ENCODE measurements around the gene PRRC2C.

PRRC2C gene

DNA sequence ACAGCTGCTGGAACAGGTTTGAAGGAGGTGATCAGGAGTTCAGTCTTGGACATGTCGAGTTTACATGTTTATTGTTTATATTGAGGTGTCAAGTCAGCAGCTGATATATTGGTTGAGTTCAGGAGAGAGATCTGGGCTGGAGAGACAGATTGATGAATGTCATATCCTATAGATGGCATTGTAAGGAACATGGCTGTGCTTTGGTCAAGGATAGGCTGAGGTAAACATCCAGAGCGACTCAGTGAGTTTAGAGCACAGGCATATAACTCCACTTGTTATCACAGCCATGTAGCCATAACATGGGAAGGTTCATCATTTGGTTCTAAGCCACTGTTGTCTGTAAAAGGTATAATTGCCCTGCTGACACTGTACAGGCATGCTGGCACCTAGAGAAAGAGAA lies 131.3 kb downstream of the PRRC2C start:
- no peaks in the 10 kb centered on the region for H3K79me2 ChIP-seq
- H3K27me3 ChIP-seq (ENCODE audit: control insufficient read depth, insufficient read depth, low read length), result no peaks in the 10 kb centered on the region
- no peak overlapping the region for H3K4me3 ChIP-seq (ENCODE audit: low read depth, low read length)
- no peak for TF ChIP-seq CTCF (IDR thresholded peaks at IDR 0.05)
- H3K4me1 ChIP-seq, result no peaks in the 10 kb centered on the region
- H3K9me3 ChIP-seq (ENCODE audit: control insufficient read depth, low read length), result no peaks in the 10 kb centered on the region
- H3K36me3 ChIP-seq (ENCODE audit: control insufficient read depth, insufficient read depth, low read length), result no peaks in the 10 kb centered on the region
- no peak overlapping the region for H3K9ac ChIP-seq
- no peak overlapping the region for H3K4me2 ChIP-seq (ENCODE audit: low read length)
- no peak overlapping the region for H2AFZ ChIP-seq
- no peak overlapping the region for H3K27ac ChIP-seq

- no peaks in the 10 kb centered on the region for H3K27me3 ChIP-seq (ENCODE audit: control insufficient read depth, insufficient read depth, low read length)
- no peaks in the 10 kb centered on the region for H3K79me2 ChIP-seq
- no peaks in the 10 kb centered on the region for H3K9me3 ChIP-seq (ENCODE audit: control insufficient read depth, low read length)
- H3K4me3 ChIP-seq (ENCODE audit: low read depth, low read length), result no peak within 1 kb of the TSS
- H3K27ac ChIP-seq, result no peak within 1 kb of the TSS
- H2AFZ ChIP-seq, result no peak within 1 kb of the TSS
- no peaks in the 10 kb centered on the region for H3K4me1 ChIP-seq
- no peak for TF ChIP-seq CTCF (IDR thresholded peaks at IDR 0.05)
- H3K36me3 ChIP-seq (ENCODE audit: control insufficient read depth, insufficient read depth, low read length), result no peaks in the 10 kb centered on the region
- no peak within 1 kb of the TSS for H3K4me2 ChIP-seq (ENCODE audit: low read length)
- no peak within 1 kb of the TSS for H3K9ac ChIP-seq
These were observed 136.8 kb downstream of the PRRC2C start, which contains the start of gene MYOCOS for GRCh38 chr1:171622152-171622462. MYOCOS (plus strand) TSS chr1:171622243; CDS start chr1:171623884, 1,641 bp downstream.

- H3K9me3 ChIP-seq (ENCODE audit: control insufficient read depth, low read length), result no peaks in the 10 kb centered on the region
- H3K36me3 ChIP-seq (ENCODE audit: control insufficient read depth, insufficient read depth, low read length), result no peaks in the 10 kb centered on the region
- no peak overlapping the region for H3K9ac ChIP-seq
- no peak for TF ChIP-seq CTCF (IDR thresholded peaks at IDR 0.05)
- no peak overlapping the region for H3K4me3 ChIP-seq (ENCODE audit: low read depth, low read length)
- H3K4me1 ChIP-seq, result no peaks in the 10 kb centered on the region
- no peak overlapping the region for H3K27ac ChIP-seq
- H3K4me2 ChIP-seq (ENCODE audit: low read length), result no peak overlapping the region
- no peaks in the 10 kb centered on the region for H3K79me2 ChIP-seq
- no peak overlapping the region for H2AFZ ChIP-seq
- H3K27me3 ChIP-seq (ENCODE audit: control insufficient read depth, insufficient read depth, low read length), result no peaks in the 10 kb centered on the region
These were observed 138.5 kb downstream of the PRRC2C start for GRCh38 chr1:171623651-171624331.

- H3K4me2 ChIP-seq (ENCODE audit: low read length), result no peak overlapping the region
- H3K4me3 ChIP-seq (ENCODE audit: low read depth, low read length), result no peak overlapping the region
- no peak overlapping the region for H3K27ac ChIP-seq
- H3K4me1 ChIP-seq, result no peaks in the 10 kb centered on the region
- no peaks in the 10 kb centered on the region for H3K79me2 ChIP-seq
- no peaks in the 10 kb centered on the region for H3K27me3 ChIP-seq (ENCODE audit: control insufficient read depth, insufficient read depth, low read length)
- no peaks in the 10 kb centered on the region for H3K9me3 ChIP-seq (ENCODE audit: control insufficient read depth, low read length)
- no peak overlapping the region for H2AFZ ChIP-seq
- no peak overlapping the region for H3K9ac ChIP-seq
- no peak for TF ChIP-seq CTCF (IDR thresholded peaks at IDR 0.05)
- no peaks in the 10 kb centered on the region for H3K36me3 ChIP-seq (ENCODE audit: control insufficient read depth, insufficient read depth, low read length)
These were observed 139.9 kb downstream of the PRRC2C start for GRCh38 chr1:171625225-171625624.

GRCh38 chr1:171627020-171627419 lies 141.7 kb downstream of the PRRC2C start:
- TF ChIP-seq CTCF (IDR thresholded peaks at IDR 0.05), result no peak
- no peak overlapping the region for H3K4me2 ChIP-seq (ENCODE audit: low read length)
- no peaks in the 10 kb centered on the region for H3K9me3 ChIP-seq (ENCODE audit: control insufficient read depth, low read length)
- H3K4me1 ChIP-seq, result no peaks in the 10 kb centered on the region
- H3K27ac ChIP-seq, result no peak overlapping the region
- H3K4me3 ChIP-seq (ENCODE audit: low read depth, low read length), result no peak overlapping the region
- no peak overlapping the region for H3K9ac ChIP-seq
- H3K27me3 ChIP-seq (ENCODE audit: control insufficient read depth, insufficient read depth, low read length), result no peaks in the 10 kb centered on the region
- no peaks in the 10 kb centered on the region for H3K79me2 ChIP-seq
- no peak overlapping the region for H2AFZ ChIP-seq
- no peaks in the 10 kb centered on the region for H3K36me3 ChIP-seq (ENCODE audit: control insufficient read depth, insufficient read depth, low read length)
